ENCODE measurements around the gene PPIL4. TPM values are rescaled to one million over a fixed set of nuclear protein-coding genes. Genes with fewer than 3 reads are reported as not detected.

Gene PPIL4
- total and polyA plus RNA-seq, 2 of the 13 experiments (the other 11 are each of a cell fraction or from before 2014, with no cell fraction given) = 5.5 to 46.0 TPM

GRCh38 chr6:149545258-149545753 lies 537 bp downstream of the PPIL4 start (continued):
- TF ChIP-seq TRIM22 (IDR thresholded peaks at IDR 0.05) (no peak), ZNF713 (CRISPR knock-in tag; IDR thresholded peaks at IDR 0.05) (no peak), AHDC1 (CRISPR knock-in tag; IDR thresholded peaks at IDR 0.05; ENCODE audit: borderline replicate concordance) (no peak), RFX3 (CRISPR knock-in tag; IDR thresholded peaks at IDR 0.05) (peak; percentile 56; the same call in 1 of the 2 replicates), TFE3 (CRISPR knock-in tag; IDR thresholded peaks at IDR 0.05) (no peak), SP4 (CRISPR knock-in tag; IDR thresholded peaks at IDR 0.05) (no peak), MBNL3 (CRISPR knock-in tag; conservative IDR thresholded peaks at IDR 0.05) (no peak), ZNF251 (CRISPR knock-in tag; IDR thresholded peaks at IDR 0.05) (no peak), ZKSCAN1 (IDR thresholded peaks at IDR 0.05; ENCODE audit: low read length) (no peak), CENPBD1 (CRISPR knock-in tag; IDR thresholded peaks at IDR 0.05; ENCODE audit: borderline replicate concordance, low read depth) (no peak), RAD21 (CRISPR knock-in tag; IDR thresholded peaks at IDR 0.05) (no peak), GPN1 (CRISPR knock-in tag; IDR thresholded peaks at IDR 0.05; ENCODE audit: borderline replicate concordance) (no peak), ATRX (CRISPR knock-in tag; IDR thresholded peaks at IDR 0.05; ENCODE audit: borderline replicate concordance) (no peak), ZSCAN21 (CRISPR knock-in tag; IDR thresholded peaks at IDR 0.05; ENCODE audit: borderline replicate concordance) (no peak), POLR2AphosphoS2 (IDR thresholded peaks at IDR 0.05; ENCODE audit: low read depth, low read length) (0 out of 2 replicates have a peak, but pooled peaks have one; percentile 60), ZNF788 (CRISPR knock-in tag; IDR thresholded peaks at IDR 0.05; ENCODE audit: borderline replicate concordance) (no peak), KDM6A (CRISPR knock-in tag; IDR thresholded peaks at IDR 0.05; ENCODE audit: low read depth) (no peak), AGO1 (IDR thresholded peaks at IDR 0.05; ENCODE audit: low read depth, low read length, poor library complexity, severe bottlenecking) (no peak), MXD3 (CRISPR knock-in tag; IDR thresholded peaks at IDR 0.05) (no peak), GFI1 (CRISPR knock-in tag; IDR thresholded peaks at IDR 0.05; ENCODE audit: borderline replicate concordance) (no peak), NFE2L1 (CRISPR knock-in tag; IDR thresholded peaks at IDR 0.05; ENCODE audit: borderline replicate concordance) (no peak; the same call in 1 of the 2 replicates), ZNF225 (CRISPR knock-in tag; IDR thresholded peaks at IDR 0.05) (no peak; the same call in 1 of the 2 replicates), ZMYM4 (CRISPR knock-in tag; IDR thresholded peaks at IDR 0.05) (no peak)
